ENCODE results near the gene PARD3. TPM values are rescaled to one million over a fixed set of nuclear protein-coding genes. Genes with fewer than 3 reads are reported as not detected.
A peak's percentile ranks its signal among the peaks of the same experiment; 100 is the strongest.

Gene PARD3
- polyA plus RNA-seq, 2 of the 4 experiments (the other 2 are of a cell fraction), result 110 to 200 TPM

GRCh38 chr10:34721208-34721840 is 93.8 kb downstream of the PARD3 start:
- Histone ChIP-seq H3K4me2 (peak overlapping the region; percentile 25), H3K9me3 (no peaks in the 10 kb centered on the region), H3K4me1 (peaks cover 49% of the 10 kb centered on the region), H3K27ac (peak overlapping the region; percentile 3 to 68; a peak in 3 of 6 replicates), H3K4me3 (no peak overlapping the region)
- no peak for DNase-seq (ENCODE audit: low read depth in 1 of 2, low spot score in 1 of 2)
- ChIA-PET POLR2A (interaction anchor here (1.8 kb wide), 1 partner anchor 10 kb away, joined by 5 read pairs; no protein-coding TSS in a partner anchor), CTCF (interaction anchor here (0.6 to 1.4 kb wide), 9 partner anchors 10 to 91 kb away, joined by 3 to 9 read pairs (median 3); no protein-coding TSS in a partner anchor)
- no peak for TF ChIP-seq ZFP36 (IDR thresholded peaks at IDR 0.05; ENCODE audit: borderline replicate concordance, partially characterized antibody)
- no peak for TF ChIP-seq MYC (IDR thresholded peaks at IDR 0.05; ENCODE audit: borderline replicate concordance, low read length)
- TF ChIP-seq NPAS2 (CRISPR knock-in tag; IDR thresholded peaks at IDR 0.05; ENCODE audit: borderline replicate concordance), result no peak
- no peak for TF ChIP-seq E2F6 (IDR thresholded peaks at IDR 0.05; ENCODE audit: borderline replicate concordance, low read depth)
- TF ChIP-seq CBX8 (IDR thresholded peaks at IDR 0.05), result no peak
- TF ChIP-seq RAD21 (conservative IDR thresholded peaks at IDR 0.05 in 1 of 2, IDR thresholded peaks at IDR 0.05 in 1 of 2), result 0 out of 5 replicates have a peak, but pooled peaks of 1 of the 2 experiments have one; percentile 12
- TF ChIP-seq CEBPB (IDR thresholded peaks at IDR 0.05), result no peak
- WGBS (ENCODE audit: missing lambda C conversion rate), result 67% methylated on average over 5 of the region's 5 CpGs
- FAIRE-seq, result no peak
- peak; percentile 68 to 69; a peak in 4 of 6 replicates for ATAC-seq

GRCh38 chr10:34719746-34720145 is 95.3 kb downstream of the PARD3 start:
- no peak overlapping the region for H3K4me3 ChIP-seq
- H3K9me3 ChIP-seq, result no peaks in the 10 kb centered on the region
- TF ChIP-seq HEYL (CRISPR knock-in tag; IDR thresholded peaks at IDR 0.05) (no peak), MAX (IDR thresholded peaks at IDR 0.05) (no peak), NR3C1 (IDR thresholded peaks at IDR 0.05) (no peak), NPAS2 (CRISPR knock-in tag; IDR thresholded peaks at IDR 0.05; ENCODE audit: borderline replicate concordance) (no peak), RCOR1 (IDR thresholded peaks at IDR 0.05; ENCODE audit: low read depth, low read length) (no peak), TP53 (CRISPR knock-in tag; IDR thresholded peaks at IDR 0.05) (no peak), NFE2L2 (conservative IDR thresholded peaks at IDR 0.05; ENCODE audit: low read length) (no peak), HMGXB4 (CRISPR knock-in tag; IDR thresholded peaks at IDR 0.05; ENCODE audit: borderline replicate concordance) (no peak), SREBF2 (IDR thresholded peaks at IDR 0.05) (no peak), RARB (CRISPR knock-in tag; IDR thresholded peaks at IDR 0.05) (no peak), HDAC2 (IDR thresholded peaks at IDR 0.05) (no peak), REST (IDR thresholded peaks at IDR 0.05) (no peak), CEBPB (IDR thresholded peaks at IDR 0.05) (no peak), JUNB (IDR thresholded peaks at IDR 0.05) (no peak), ZFP36 (IDR thresholded peaks at IDR 0.05; ENCODE audit: borderline replicate concordance, partially characterized antibody) (no peak), CHD4 (IDR thresholded peaks at IDR 0.05; ENCODE audit: borderline replicate concordance) (no peak)
- ChIA-PET CTCF (interaction anchor here (1.0 kb wide), 1 partner anchor 11 kb away, joined by 3 read pairs; no protein-coding TSS in a partner anchor), POLR2A (interaction anchor here (1.8 kb wide), 1 partner anchor 11 kb away, joined by 5 read pairs; no protein-coding TSS in a partner anchor)
- DNase-seq (ENCODE audit: low read depth in 1 of 2, low spot score in 1 of 2) (no peak), FAIRE-seq (no peak), ATAC-seq (no peak)
- 73% methylated on average over 1 of the region's 1 CpG for WGBS (ENCODE audit: missing lambda C conversion rate)
- H3K27ac ChIP-seq, result peak overlapping the region in 1 of 2 experiments; percentile 36; a peak in 1 of 6 replicates
- H3K4me2 ChIP-seq, result peak overlapping the region; percentile 43; the same call in 2 of the 3 replicates
- peaks cover 60% of the 10 kb centered on the region for H3K4me1 ChIP-seq

All from A549 (cell line).